HUES6 (cell line): ENCODE results near the gene TIAL1.
A peak's percentile ranks its signal among the peaks of the same experiment; 100 is the strongest.

ENCODE experiments used
- H3K27ac ChIP-seq: 2 replicates; pipeline ENCODE4 v1.7.0; 2013; ENCODE audit warnings: low read depth, mild to moderate bottlenecking, low read length, inconsistent platforms
- H3K27me3 ChIP-seq: 2 replicates; pipeline ENCODE4 v1.6.1; 2013; ENCODE audit warnings: low read length; ENCODE audit not compliant: control insufficient read depth, insufficient read depth
- H3K36me3 ChIP-seq: 2 replicates; pipeline ENCODE4 v1.6.1; 2013; ENCODE audit warnings: low read length; ENCODE audit not compliant: control insufficient read depth, insufficient read depth
- H3K4me1 ChIP-seq: 2 replicates; pipeline ENCODE4 v1.6.1; 2013; ENCODE audit warnings: low read length; ENCODE audit not compliant: control insufficient read depth, insufficient read depth
- H3K4me3 ChIP-seq: 2 replicates; pipeline ENCODE4 v1.5.1; 2013; ENCODE audit warnings: low read depth, low read length
- H3K9ac ChIP-seq: one replicate; pipeline ENCODE4 v1.6.1; 2013; ENCODE audit warnings: mild to moderate bottlenecking, low read length
- H3K9me3 ChIP-seq: 2 replicates; pipeline ENCODE4 v1.6.1; 2013; ENCODE audit warnings: low read depth, low read length; ENCODE audit not compliant: control insufficient read depth, insufficient read depth

The TIAL1 gene

GRCh38 chr10:119596537-119597404 lies at the start of gene TIAL1:
Gene TIAL1 (minus strand): TSS chr10:119596964. CDS start chr10:119596465, 499 bp downstream.
- Histone ChIP-seq H3K9ac (peak within 1 kb of the TSS; percentile 96), H3K4me3 (peak within 1 kb of the TSS; percentile 88), H3K9me3 (peaks cover 7% of the 10 kb centered on the region; the same call in 1 of the 2 replicates), H3K4me1 (peaks cover 16% of the 10 kb centered on the region), H3K27ac (peak within 1 kb of the TSS; percentile 97), H3K36me3 (peaks cover 14% of the 10 kb centered on the region; the same call in 1 of the 2 replicates), H3K27me3 (no peaks in the 10 kb centered on the region)

- H3K9me3 ChIP-seq = peaks cover 9% of the 10 kb centered on the region
- no peaks in the 10 kb centered on the region for H3K27me3 ChIP-seq
- no peaks in the 10 kb centered on the region for H3K36me3 ChIP-seq
- no peaks in the 10 kb centered on the region for H3K4me1 ChIP-seq
- H3K27ac ChIP-seq = no peak overlapping the region
- no peak overlapping the region for H3K9ac ChIP-seq
- no peak overlapping the region for H3K4me3 ChIP-seq
Observed at GRCh38 chr10:119644994-119645393, 48.2 kb upstream of the TIAL1 start.

GRCh38 chr10:119644205-119644814 lies 47.5 kb upstream of the TIAL1 start:
- no peak overlapping the region for H3K27ac ChIP-seq
- H3K9me3 ChIP-seq = peaks cover 9% of the 10 kb centered on the region
- no peak overlapping the region for H3K9ac ChIP-seq
- H3K36me3 ChIP-seq = no peaks in the 10 kb centered on the region
- H3K4me1 ChIP-seq = no peaks in the 10 kb centered on the region
- H3K27me3 ChIP-seq = no peaks in the 10 kb centered on the region
- no peak overlapping the region for H3K4me3 ChIP-seq

- Histone ChIP-seq H3K27ac (no peak overlapping the region), H3K27me3 (no peaks in the 10 kb centered on the region), H3K4me3 (no peak overlapping the region), H3K9me3 (peaks cover 9% of the 10 kb centered on the region), H3K36me3 (no peaks in the 10 kb centered on the region), H3K9ac (no peak overlapping the region), H3K4me1 (no peaks in the 10 kb centered on the region)
Observed at GRCh38 chr10:119643306-119644204, 46.8 kb upstream of the TIAL1 start.

- H3K27me3 ChIP-seq = no peaks in the 10 kb centered on the region
- no peaks in the 10 kb centered on the region for H3K36me3 ChIP-seq
- H3K9me3 ChIP-seq = peaks cover 9% of the 10 kb centered on the region
- H3K27ac ChIP-seq = no peak overlapping the region
- H3K9ac ChIP-seq = no peak overlapping the region
- no peak overlapping the region for H3K4me3 ChIP-seq
- no peaks in the 10 kb centered on the region for H3K4me1 ChIP-seq
Observed at GRCh38 chr10:119642556-119643111, 45.9 kb upstream of the TIAL1 start.

GRCh38 chr10:119640875-119641526 lies 44.2 kb upstream of the TIAL1 start:
- Histone ChIP-seq H3K4me1 (no peaks in the 10 kb centered on the region), H3K27me3 (no peaks in the 10 kb centered on the region), H3K27ac (no peak overlapping the region), H3K36me3 (no peaks in the 10 kb centered on the region), H3K9ac (no peak overlapping the region), H3K9me3 (peaks cover 9% of the 10 kb centered on the region), H3K4me3 (no peak overlapping the region)

GRCh38 chr10:119640384-119640783 lies 43.6 kb upstream of the TIAL1 start:
- Histone ChIP-seq H3K4me3 (no peak overlapping the region), H3K27ac (no peak overlapping the region), H3K4me1 (no peaks in the 10 kb centered on the region), H3K27me3 (no peaks in the 10 kb centered on the region), H3K36me3 (no peaks in the 10 kb centered on the region), H3K9me3 (peaks cover 9% of the 10 kb centered on the region), H3K9ac (no peak overlapping the region)

- H3K9ac ChIP-seq = no peak overlapping the region
- no peaks in the 10 kb centered on the region for H3K4me1 ChIP-seq
- H3K27me3 ChIP-seq = no peaks in the 10 kb centered on the region
- H3K9me3 ChIP-seq = no peaks in the 10 kb centered on the region
- no peak overlapping the region for H3K4me3 ChIP-seq
- no peak overlapping the region for H3K27ac ChIP-seq
- no peaks in the 10 kb centered on the region for H3K36me3 ChIP-seq
Observed at GRCh38 chr10:119638982-119639381, 42.2 kb upstream of the TIAL1 start.

GRCh38 chr10:119637631-119638030 lies 40.9 kb upstream of the TIAL1 start:
- no peak overlapping the region for H3K9ac ChIP-seq
- H3K36me3 ChIP-seq = no peaks in the 10 kb centered on the region
- no peak overlapping the region for H3K27ac ChIP-seq
- no peak overlapping the region for H3K4me3 ChIP-seq
- no peaks in the 10 kb centered on the region for H3K27me3 ChIP-seq
- no peaks in the 10 kb centered on the region for H3K4me1 ChIP-seq
- H3K9me3 ChIP-seq = no peaks in the 10 kb centered on the region

GRCh38 chr10:119634219-119634544 lies 37.4 kb upstream of the TIAL1 start:
- H3K4me1 ChIP-seq = no peaks in the 10 kb centered on the region
- no peak overlapping the region for H3K27ac ChIP-seq
- H3K9ac ChIP-seq = no peak overlapping the region
- no peaks in the 10 kb centered on the region for H3K27me3 ChIP-seq
- H3K4me3 ChIP-seq = no peak overlapping the region
- H3K9me3 ChIP-seq = no peaks in the 10 kb centered on the region
- H3K36me3 ChIP-seq = no peaks in the 10 kb centered on the region
